ENCODE data around the gene KIAA0319L. TPM values are rescaled to one million over a fixed set of nuclear protein-coding genes. Genes with fewer than 3 reads are reported as not detected.

The KIAA0319L gene
- 19.5 and 25.8 TPM in 2 replicates for total RNA-seq

GRCh38 chr1:35557118-35557610 lies at the start of gene KIAA0319L:
KIAA0319L (minus strand) TSS chr1:35557403; CDS start chr1:35554491, 2,912 bp downstream.

GRCh38 chr1:35573198-35574124 lies 16.3 kb upstream of the KIAA0319L start, which contains the start of gene TFAP2E:
TFAP2E (plus strand) TSS chr1:35573314; CDS start chr1:35573578, 264 bp downstream.

GRCh38 chr1:35557611-35558373 lies 589 bp upstream of the KIAA0319L start, which contains the start of gene NCDN:
NCDN (plus strand) TSS chr1:35557799; CDS start chr1:35558191, 392 bp downstream.

Other genes with a start within 250 kb of the KIAA0319L start
- gene NCDN, start 396 bp upstream of the KIAA0319L start, total RNA-seq: 10.4 and 14.4 TPM in 2 replicates
- not detected in 2 replicates for gene TFAP2E, start 15.9 kb upstream of the KIAA0319L start, total RNA-seq
- 83.4 and 91.0 TPM in 2 replicates for gene PSMB2, start 84.1 kb upstream of the KIAA0319L start, total RNA-seq
- gene C1orf216, start 161.5 kb upstream of the KIAA0319L start, total RNA-seq: 8.2 and 12.0 TPM in 2 replicates
- 31.2 and 31.3 TPM in 2 replicates for gene CLSPN, start 212.6 kb upstream of the KIAA0319L start, total RNA-seq